MCF 10A (cell line): ENCODE results near the gene DUSP14. TPM values are rescaled to one million over a fixed set of nuclear protein-coding genes. Genes with fewer than 3 reads are reported as not detected.
A peak's percentile ranks its signal among the peaks of the same experiment; 100 is the strongest.

Source experiments
- BruUV-seq: library from RNA; stranded (reverse); fragments of 400-500 nt; replicated peaks from 2 replicates; lab custom pipeline; 2021; lab: Mats Ljungman, UMichigan
- CTCF ChIA-PET: fragments of 300-600 bp; sonication (Branson Sonifier 250); formaldehyde crosslinking; extraction: SDS; loops from one replicate; lab custom pipeline; 2021; ENCODE audit warnings: antibody characterized with exemption, inconsistent platforms; lab: Yijun Ruan, JAX
- POLR2A ChIA-PET: fragments of 300-600, 350-650 bp; sonication (Branson Sonifier 250); formaldehyde crosslinking; extraction: SDS; loops from one replicate; lab custom pipeline; 2020; ENCODE audit warnings: antibody characterized with exemption, inconsistent platforms; lab: Yijun Ruan, JAX
- DNase-seq: peaks from one replicate; pipeline ENCODE4 v3.0.0-alpha.2; 2018; ENCODE audit not compliant: unreplicated experiment
- H3K27ac Mint-ChIP-seq: one replicate; pipeline ENCODE4 v1.8.0; 2022; ENCODE audit warnings: mild to moderate bottlenecking, low read depth, mixed read lengths; ENCODE audit not compliant: unreplicated experiment
- H3K27me3 Mint-ChIP-seq: one replicate; pipeline ENCODE4 v1.8.0; 2022; ENCODE audit warnings: mixed read lengths; ENCODE audit not compliant: insufficient read depth, unreplicated experiment
- H3K36me3 Mint-ChIP-seq: one replicate; pipeline ENCODE4 v1.8.0; 2022; ENCODE audit warnings: mild to moderate bottlenecking, moderate library complexity, mixed read lengths; ENCODE audit not compliant: insufficient read depth, unreplicated experiment
- H3K4me1 Mint-ChIP-seq: one replicate; pipeline ENCODE4 v1.8.0; 2022; ENCODE audit warnings: mixed read lengths; ENCODE audit not compliant: insufficient read depth, unreplicated experiment
- H3K4me3 Mint-ChIP-seq: one replicate; pipeline ENCODE4 v1.8.0; 2022; ENCODE audit warnings: mild to moderate bottlenecking, moderate library complexity, mixed read lengths; ENCODE audit not compliant: unreplicated experiment
- H3K9me3 Mint-ChIP-seq: one replicate; pipeline ENCODE4 v1.8.0; 2022; ENCODE audit warnings: mixed read lengths; ENCODE audit not compliant: unreplicated experiment
- CTCF ChIP-seq: fragments of 200-600 bp; IDR thresholded peaks from one replicate; pipeline ENCODE4 v1.8.0; 2022; ENCODE audit warnings: antibody characterized with exemption, mild to moderate bottlenecking; ENCODE audit not compliant: unreplicated experiment
- intact Hi-C: fragments of 100-400 bp; cut with micrococcal nuclease; formaldehyde crosslinking; loops from 2 replicates; pipeline ENCODE4 v1.14.1; 2022
- total RNA-seq: library from RNA; stranded (reverse); gene quantifications from 2 replicates; pipeline ENCODE4 v1.2.3, GENCODE V29; 2022

Gene DUSP14
- total RNA-seq, 1 experiment from 2014 or later: 39.4 TPM

DNA sequence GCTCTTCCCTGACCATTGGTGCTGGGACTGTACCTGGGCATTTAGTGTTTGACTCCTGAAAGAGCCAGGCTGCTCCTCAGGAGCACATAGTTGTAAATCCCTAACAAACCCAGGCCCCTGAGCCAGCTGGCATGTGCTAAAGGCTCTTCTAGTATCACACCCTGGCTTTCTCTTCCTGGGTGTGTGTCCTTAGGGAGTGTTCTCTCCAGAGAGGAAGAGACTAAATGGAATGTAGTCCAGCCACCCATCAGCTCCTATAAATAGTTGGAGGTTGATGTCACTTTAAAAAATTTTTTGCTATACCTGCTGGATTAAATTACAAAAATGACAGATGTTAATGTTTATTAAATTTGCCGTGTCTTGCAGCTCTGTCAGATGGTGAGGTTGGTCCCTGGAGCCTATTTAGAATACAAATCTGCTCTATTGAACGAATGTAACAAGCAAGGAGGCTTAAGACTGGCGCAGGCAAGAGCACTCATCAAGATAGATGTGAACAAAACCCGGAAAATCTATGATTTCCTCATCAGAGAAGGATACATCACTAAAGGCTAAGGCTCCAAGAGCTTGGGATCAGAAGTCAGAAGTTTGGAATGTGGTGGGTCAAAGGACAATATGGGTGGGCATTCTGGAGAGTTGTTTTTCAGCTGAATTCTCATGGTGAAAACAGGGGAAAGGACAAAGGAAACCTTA is 13.1 kb upstream of the DUSP14 start:
- no peak for DNase-seq
- POLR2A ChIA-PET: interaction anchor here (0.6 to 5.0 kb wide), 13 partner anchors 9 to 80 kb away, joined by 3 to 60 read pairs (median 6); partner anchors contain the start of gene DUSP14
- BruUV-seq: no TSS peak
- peaks cover 72% of the 10 kb centered on the region for H3K36me3 Mint-ChIP-seq
- H3K4me1 Mint-ChIP-seq: peaks cover 27% of the 10 kb centered on the region
- intact Hi-C loops: no loop called here
- H3K4me3 Mint-ChIP-seq: no peak overlapping the region
- CTCF ChIA-PET: interaction anchor here (0.7 to 1.2 kb wide), 3 partner anchors 10 to 162 kb away, joined by 3 to 4 read pairs (median 3); no protein-coding TSS in a partner anchor
- H3K27me3 Mint-ChIP-seq: no peaks in the 10 kb centered on the region
- no peak for TF ChIP-seq CTCF
- no peaks in the 10 kb centered on the region for H3K9me3 Mint-ChIP-seq
- peak overlapping the region; percentile 75 for H3K27ac Mint-ChIP-seq

DNA sequence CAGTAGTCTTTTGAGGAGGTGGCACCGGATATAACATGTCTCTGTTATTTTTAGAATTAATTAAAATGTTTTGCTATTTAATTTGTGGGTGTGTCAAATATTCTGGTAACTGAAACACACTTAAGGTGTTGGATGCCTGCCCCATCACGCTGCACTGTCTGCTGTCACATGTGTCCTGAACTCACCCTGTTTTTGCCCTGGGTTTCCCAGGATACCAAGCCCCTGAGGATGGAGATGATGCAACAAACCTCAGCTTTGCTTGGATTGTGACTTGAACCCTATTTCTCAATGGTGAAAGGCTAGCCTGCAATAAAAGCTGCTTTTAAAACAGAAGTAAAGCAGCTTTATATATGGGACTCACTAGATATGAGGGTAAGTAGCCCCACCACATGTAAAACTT is 11.5 kb upstream of the DUSP14 start:
- no peaks in the 10 kb centered on the region for H3K27me3 Mint-ChIP-seq
- POLR2A ChIA-PET: interaction anchor here (0.6 to 4.0 kb wide), 4 partner anchors 10 to 185 kb away, joined by 3 to 14 read pairs (median 7); no protein-coding TSS in a partner anchor
- CTCF ChIA-PET: no interaction called here
- no peak for TF ChIP-seq CTCF
- no peak overlapping the region for H3K27ac Mint-ChIP-seq
- H3K4me3 Mint-ChIP-seq: no peak overlapping the region
- peaks cover 30% of the 10 kb centered on the region for H3K4me1 Mint-ChIP-seq
- H3K36me3 Mint-ChIP-seq: peaks cover 67% of the 10 kb centered on the region
- peak; percentile 69 for DNase-seq
- H3K9me3 Mint-ChIP-seq: no peaks in the 10 kb centered on the region
- intact Hi-C loops: no loop called here
- BruUV-seq: no TSS peak

GRCh38 chr17:37479025-37479424 is 10.7 kb upstream of the DUSP14 start:
- Mint-ChIP-seq H3K4me3 (no peak overlapping the region), H3K9me3 (no peaks in the 10 kb centered on the region), H3K27me3 (no peaks in the 10 kb centered on the region), H3K36me3 (peaks cover 58% of the 10 kb centered on the region), H3K4me1 (peaks cover 34% of the 10 kb centered on the region), H3K27ac (no peak overlapping the region)
- no TSS peak for BruUV-seq
- intact Hi-C loops: no loop called here
- TF ChIP-seq CTCF: no peak
- ChIA-PET CTCF (interaction anchor here (0.8 kb wide), 1 partner anchor 65 kb away, joined by 6 read pairs; no protein-coding TSS in a partner anchor), POLR2A (interaction anchor here (3.0 kb wide), 1 partner anchor 10 kb away, joined by 19 read pairs; the partner anchor contains the start of gene DUSP14)
- DNase-seq: no peak

DNA sequence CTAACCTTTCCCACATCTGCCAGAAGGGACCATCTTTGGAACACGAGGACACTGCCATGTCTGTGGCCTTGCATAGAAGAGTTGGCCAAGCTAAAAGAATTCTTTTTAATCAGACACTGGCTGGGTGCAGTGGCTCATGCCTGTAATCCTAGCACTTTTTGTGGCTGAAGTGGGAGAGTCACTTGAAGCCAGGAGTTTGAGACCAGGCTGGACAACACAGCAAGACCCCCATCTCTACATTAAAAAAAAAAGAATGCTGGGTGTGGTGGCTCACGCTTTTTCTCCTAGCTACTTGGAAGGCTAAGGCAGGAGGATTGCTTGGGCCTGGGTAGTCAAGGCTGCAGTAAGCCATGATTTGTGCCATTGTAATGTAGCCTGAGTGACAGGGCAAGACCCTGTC is 9.3 kb upstream of the DUSP14 start:
- no peaks in the 10 kb centered on the region for H3K9me3 Mint-ChIP-seq
- peaks cover 47% of the 10 kb centered on the region for H3K36me3 Mint-ChIP-seq
- ChIA-PET POLR2A (interaction anchor here (0.6 to 3.0 kb wide), 8 partner anchors 8 to 120 kb away, joined by 3 to 19 read pairs (median 5); partner anchors contain the start of gene DUSP14), CTCF (no interaction called here)
- intact Hi-C loops: no loop called here
- no peaks in the 10 kb centered on the region for H3K27me3 Mint-ChIP-seq
- H3K4me1 Mint-ChIP-seq: peaks cover 34% of the 10 kb centered on the region
- no peak overlapping the region for H3K4me3 Mint-ChIP-seq
- TF ChIP-seq CTCF: no peak
- BruUV-seq: no TSS peak
- DNase-seq: no peak
- H3K27ac Mint-ChIP-seq: no peak overlapping the region
